ENCODE data around the gene TOGARAM2. TPM values are rescaled to one million over a fixed set of nuclear protein-coding genes. Genes with fewer than 3 reads are reported as not detected.
A peak's percentile ranks its signal among the peaks of the same experiment; 100 is the strongest.

Gene TOGARAM2
- polyA plus RNA-seq, 1 donor (not counting 4 experiments of a cell fraction or from before 2014, with no cell fraction given), result 0.10 TPM

- H3K4me1 ChIP-seq (ENCODE audit: control insufficient read depth, extremely low read depth, insufficient read depth, low read length), result no peaks in the 10 kb centered on the region
Observed at GRCh38 chr2:28952836-28953211, 28.3 kb upstream of the TOGARAM2 start.

GRCh38 chr2:28955467-28955866 is 25.6 kb upstream of the TOGARAM2 start:
- no peaks in the 10 kb centered on the region for H3K9me3 ChIP-seq (ENCODE audit: control insufficient read depth, low read depth, low read length)
- H3K4me2 ChIP-seq (ENCODE audit: control insufficient read depth, extremely low read depth, insufficient read depth, low read depth, low read length), result no peak overlapping the region
- no peak overlapping the region for H3K9ac ChIP-seq (ENCODE audit: control insufficient read depth, extremely low read depth, insufficient read depth, low read length)
- no peak overlapping the region for H3K4me3 ChIP-seq (ENCODE audit: control insufficient read depth in 2 of 3, extremely low read depth in 1 of 3, insufficient read depth in 2 of 3, low read depth in 1 of 3, low read length in 3 of 3)
- dilution Hi-C loops (cut with MboI; ENCODE audit: extremely low pct_ligation_motif_present, low sequenced_read_pairs), result no loop called here
- H2AFZ ChIP-seq (ENCODE audit: control insufficient read depth, low read length), result no peak overlapping the region
- peaks cover 2% of the 10 kb centered on the region for H3K4me1 ChIP-seq (ENCODE audit: control insufficient read depth, extremely low read depth, insufficient read depth, low read length)
- DNase-seq (ENCODE audit: low read depth, low spot score) (no peak), FAIRE-seq (no peak)
- H3K27ac ChIP-seq (ENCODE audit: control insufficient read depth, insufficient read depth, low read length), result no peak overlapping the region
- H3K79me2 ChIP-seq (ENCODE audit: control insufficient read depth, insufficient read depth, low read length), result no peaks in the 10 kb centered on the region
- no peak for TF ChIP-seq CTCF (optimal IDR thresholded peaks at IDR 0.05 in 1 of 3, IDR thresholded peaks at IDR 0.05 in 1 of 3, conservative IDR thresholded peaks at IDR 0.05 in 1 of 3; ENCODE audit: extremely low read depth in 1 of 3, insufficient read depth in 2 of 3, low read length in 3 of 3)
- no peak for TF ChIP-seq EZH2 (IDR thresholded peaks at IDR 0.05; ENCODE audit: low read length)
- no peaks in the 10 kb centered on the region for H3K27me3 ChIP-seq (ENCODE audit: control insufficient read depth, extremely low read depth, insufficient read depth, low read length)
- H4K20me1 ChIP-seq (ENCODE audit: control insufficient read depth, extremely low read depth, insufficient read depth, low read length), result no peaks in the 10 kb centered on the region
- H3K9me1 ChIP-seq (ENCODE audit: control insufficient read depth, extremely low read depth, insufficient read depth, low read length), result no peaks in the 10 kb centered on the region
- no peaks in the 10 kb centered on the region for H3K36me3 ChIP-seq (ENCODE audit: control insufficient read depth in 2 of 2, extremely low read depth in 1 of 2, insufficient read depth in 2 of 2, low read length in 2 of 2)

More at GRCh38 chr2:28952836-28953211, 28.3 kb upstream of the TOGARAM2 start:
- no peak overlapping the region for H3K4me2 ChIP-seq (ENCODE audit: control insufficient read depth, extremely low read depth, insufficient read depth, low read depth, low read length)
- no peak overlapping the region for H3K9ac ChIP-seq (ENCODE audit: control insufficient read depth, extremely low read depth, insufficient read depth, low read length)
- no peaks in the 10 kb centered on the region for H3K27me3 ChIP-seq (ENCODE audit: control insufficient read depth, extremely low read depth, insufficient read depth, low read length)
- FAIRE-seq, result no peak
- TF ChIP-seq CTCF (optimal IDR thresholded peaks at IDR 0.05 in 1 of 3, IDR thresholded peaks at IDR 0.05 in 1 of 3, conservative IDR thresholded peaks at IDR 0.05 in 1 of 3; ENCODE audit: extremely low read depth in 1 of 3, insufficient read depth in 2 of 3, low read length in 3 of 3) (peak in 1 of 3 experiments; percentile 17), EZH2 (IDR thresholded peaks at IDR 0.05; ENCODE audit: low read length) (no peak)
- no peak for DNase-seq (ENCODE audit: low read depth, low spot score)
- dilution Hi-C loops (cut with MboI; ENCODE audit: extremely low pct_ligation_motif_present, low sequenced_read_pairs), result no loop called here
- H3K79me2 ChIP-seq (ENCODE audit: control insufficient read depth, insufficient read depth, low read length), result no peaks in the 10 kb centered on the region
- H3K9me3 ChIP-seq (ENCODE audit: control insufficient read depth, low read depth, low read length), result no peaks in the 10 kb centered on the region
- H3K4me3 ChIP-seq (ENCODE audit: control insufficient read depth in 2 of 3, extremely low read depth in 1 of 3, insufficient read depth in 2 of 3, low read depth in 1 of 3, low read length in 3 of 3), result no peak overlapping the region
- peaks cover 3 to 13% of the 10 kb centered on the region in 2 experiments for H3K36me3 ChIP-seq (ENCODE audit: control insufficient read depth in 2 of 2, extremely low read depth in 1 of 2, insufficient read depth in 2 of 2, low read length in 2 of 2)
- peaks cover 3% of the 10 kb centered on the region for H4K20me1 ChIP-seq (ENCODE audit: control insufficient read depth, extremely low read depth, insufficient read depth, low read length)
- H2AFZ ChIP-seq (ENCODE audit: control insufficient read depth, low read length), result no peak overlapping the region
- H3K9me1 ChIP-seq (ENCODE audit: control insufficient read depth, extremely low read depth, insufficient read depth, low read length), result no peaks in the 10 kb centered on the region
- no peak overlapping the region for H3K27ac ChIP-seq (ENCODE audit: control insufficient read depth, insufficient read depth, low read length)

All from keratinocyte (primary cell).